ENCODE results near the gene SKAP1.

DNA sequence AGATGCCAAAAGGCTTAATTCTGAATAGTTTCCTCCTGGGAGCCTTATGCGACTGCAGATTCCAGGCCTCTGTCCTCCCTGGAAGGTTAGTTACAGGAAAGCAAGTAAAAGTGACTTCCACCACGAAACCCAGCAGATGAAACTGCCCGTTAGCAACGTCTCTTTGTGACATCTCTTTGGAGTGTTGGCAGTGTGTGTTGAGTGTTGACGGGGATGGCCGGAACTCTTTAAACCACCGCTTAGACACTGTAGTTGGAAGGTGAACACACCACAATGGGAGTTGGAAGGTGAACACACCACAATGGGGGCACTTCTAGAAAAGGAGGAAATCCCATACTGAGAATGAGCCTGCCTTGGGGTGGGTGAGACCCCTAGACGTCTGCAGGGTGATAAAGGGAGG lies 858 bp downstream of the SKAP1 start:
- TF ChIP-seq, protein P1, sequence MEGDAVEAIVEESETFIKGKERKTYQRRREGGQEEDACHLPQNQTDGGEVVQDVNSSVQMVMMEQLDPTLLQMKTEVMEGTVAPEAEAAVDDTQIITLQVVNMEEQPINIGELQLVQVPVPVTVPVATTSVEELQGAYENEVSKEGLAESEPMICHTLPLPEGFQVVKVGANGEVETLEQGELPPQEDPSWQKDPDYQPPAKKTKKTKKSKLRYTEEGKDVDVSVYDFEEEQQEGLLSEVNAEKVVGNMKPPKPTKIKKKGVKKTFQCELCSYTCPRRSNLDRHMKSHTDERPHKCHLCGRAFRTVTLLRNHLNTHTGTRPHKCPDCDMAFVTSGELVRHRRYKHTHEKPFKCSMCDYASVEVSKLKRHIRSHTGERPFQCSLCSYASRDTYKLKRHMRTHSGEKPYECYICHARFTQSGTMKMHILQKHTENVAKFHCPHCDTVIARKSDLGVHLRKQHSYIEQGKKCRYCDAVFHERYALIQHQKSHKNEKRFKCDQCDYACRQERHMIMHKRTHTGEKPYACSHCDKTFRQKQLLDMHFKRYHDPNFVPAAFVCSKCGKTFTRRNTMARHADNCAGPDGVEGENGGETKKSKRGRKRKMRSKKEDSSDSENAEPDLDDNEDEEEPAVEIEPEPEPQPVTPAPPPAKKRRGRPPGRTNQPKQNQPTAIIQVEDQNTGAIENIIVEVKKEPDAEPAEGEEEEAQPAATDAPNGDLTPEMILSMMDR (IDR thresholded peaks at IDR 0.05; ENCODE audit: low read length) = no peak
- TF ChIP-seq EZH2 (optimal IDR thresholded peaks at IDR 0.05; ENCODE audit: low read depth, low read length) = no peak
- no peak for TF ChIP-seq EZH2phosphoT487 (IDR thresholded peaks at IDR 0.05; ENCODE audit: low read length)
